CD4-positive, alpha-beta T cell treated with Interleukin-15 for 1 hour (primary cell): ENCODE data around the gene SENP3.

Experiments
- DNase-seq: peaks from one replicate; pipeline ENCODE4 v3.0.0-alpha.2; 2020

Gene SENP3

DNA sequence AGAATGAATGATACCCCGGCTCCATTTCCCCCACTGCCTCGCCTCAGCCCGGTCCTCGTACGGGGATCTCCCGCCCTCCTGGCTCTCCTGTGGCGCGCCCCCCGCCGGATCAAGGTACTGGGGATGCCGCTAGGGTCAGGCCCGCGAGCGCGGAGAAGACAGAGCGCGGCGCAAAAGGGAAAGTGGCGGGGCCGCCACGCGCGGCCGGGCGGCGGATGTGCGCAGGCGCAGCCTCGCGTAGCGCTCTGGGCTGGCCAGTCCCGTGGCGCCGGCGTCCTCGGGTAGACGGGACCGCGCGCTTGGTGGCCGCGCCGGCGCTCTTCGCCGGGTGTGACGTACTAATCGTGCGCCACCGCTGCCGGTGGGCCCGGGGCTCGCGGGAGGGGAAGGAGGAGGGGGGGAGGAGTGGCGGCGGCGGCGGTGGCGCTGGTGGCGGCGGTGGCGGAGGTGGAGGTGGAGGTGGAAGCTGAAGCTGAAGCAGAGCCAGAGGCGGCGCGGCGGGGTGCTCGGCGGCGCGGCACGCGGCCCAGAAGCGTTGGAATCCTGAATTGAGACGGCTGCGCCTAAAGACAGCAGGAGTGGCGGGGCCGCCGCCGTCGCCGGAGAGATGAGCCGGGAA lies at the start of gene SENP3:
Gene SENP3 (plus strand): TSS at position 331 of the 619 bp plus-strand sequence. CDS start 1,158 bp downstream, outside the sequence.
- peak; percentile 93 for DNase-seq

DNA sequence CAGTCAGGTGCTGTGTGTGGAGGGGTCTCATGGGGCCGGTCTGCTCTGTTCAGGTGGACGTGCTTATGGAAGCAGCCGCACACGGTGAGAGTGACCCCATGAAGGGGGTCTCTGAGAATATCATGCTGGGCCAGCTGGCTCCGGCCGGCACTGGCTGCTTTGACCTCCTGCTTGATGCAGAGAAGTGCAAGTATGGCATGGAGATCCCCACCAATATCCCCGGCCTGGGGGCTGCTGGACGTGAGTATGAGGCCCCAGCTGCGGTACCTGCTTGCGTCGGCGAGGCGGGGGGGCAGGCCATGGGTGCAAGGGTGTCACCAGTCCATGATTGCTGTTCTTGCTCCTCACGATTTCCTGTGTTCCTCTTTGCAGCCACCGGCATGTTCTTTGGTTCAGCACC lies 49.6 kb upstream of the SENP3 start:
- no peak for DNase-seq

DNA sequence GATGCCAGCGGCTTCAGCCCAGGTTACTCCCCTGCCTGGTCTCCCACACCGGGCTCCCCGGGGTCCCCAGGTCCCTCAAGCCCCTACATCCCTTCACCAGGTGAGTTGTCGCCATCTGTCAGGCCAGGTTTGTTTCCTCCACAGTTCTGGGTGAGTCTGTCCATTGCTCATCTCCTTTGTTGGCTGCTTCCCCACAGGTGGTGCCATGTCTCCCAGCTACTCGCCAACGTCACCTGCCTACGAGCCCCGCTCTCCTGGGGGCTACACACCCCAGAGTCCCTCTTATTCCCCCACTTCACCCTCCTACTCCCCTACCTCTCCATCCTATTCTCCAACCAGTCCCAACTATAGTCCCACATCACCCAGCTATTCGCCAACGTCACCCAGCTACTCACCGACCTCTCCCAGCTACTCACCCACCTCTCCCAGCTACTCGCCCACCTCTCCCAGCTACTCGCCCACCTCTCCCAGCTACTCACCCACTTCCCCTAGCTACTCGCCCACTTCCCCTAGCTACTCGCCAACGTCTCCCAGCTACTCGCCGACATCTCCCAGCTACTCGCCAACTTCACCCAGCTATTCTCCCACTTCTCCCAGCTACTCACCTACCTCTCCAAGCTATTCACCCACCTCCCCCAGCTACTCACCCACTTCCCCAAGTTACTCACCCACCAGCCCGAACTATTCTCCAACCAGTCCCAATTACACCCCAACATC lies 48.7 kb upstream of the SENP3 start:
- DNase-seq = no peak

DNA sequence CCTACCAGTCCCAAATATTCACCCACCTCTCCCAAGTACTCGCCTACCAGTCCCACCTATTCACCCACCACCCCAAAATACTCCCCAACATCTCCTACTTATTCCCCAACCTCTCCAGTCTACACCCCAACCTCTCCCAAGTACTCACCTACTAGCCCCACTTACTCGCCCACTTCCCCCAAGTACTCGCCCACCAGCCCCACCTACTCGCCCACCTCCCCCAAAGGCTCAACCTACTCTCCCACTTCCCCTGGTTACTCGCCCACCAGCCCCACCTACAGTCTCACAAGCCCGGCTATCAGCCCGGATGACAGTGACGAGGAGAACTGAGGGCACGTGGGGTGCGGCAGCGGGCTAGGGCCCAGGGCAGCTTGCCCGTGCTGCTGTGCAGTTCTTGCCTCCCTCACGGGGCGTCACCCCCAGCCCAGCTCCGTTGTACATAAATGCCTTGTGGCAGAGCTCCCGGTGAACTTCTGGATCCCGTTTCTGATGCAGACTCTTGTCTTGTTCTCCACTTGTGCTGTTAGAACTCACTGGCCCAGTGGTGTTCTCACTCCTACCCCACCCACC lies 47.8 kb upstream of the SENP3 start:
- DNase-seq = no peak

DNA sequence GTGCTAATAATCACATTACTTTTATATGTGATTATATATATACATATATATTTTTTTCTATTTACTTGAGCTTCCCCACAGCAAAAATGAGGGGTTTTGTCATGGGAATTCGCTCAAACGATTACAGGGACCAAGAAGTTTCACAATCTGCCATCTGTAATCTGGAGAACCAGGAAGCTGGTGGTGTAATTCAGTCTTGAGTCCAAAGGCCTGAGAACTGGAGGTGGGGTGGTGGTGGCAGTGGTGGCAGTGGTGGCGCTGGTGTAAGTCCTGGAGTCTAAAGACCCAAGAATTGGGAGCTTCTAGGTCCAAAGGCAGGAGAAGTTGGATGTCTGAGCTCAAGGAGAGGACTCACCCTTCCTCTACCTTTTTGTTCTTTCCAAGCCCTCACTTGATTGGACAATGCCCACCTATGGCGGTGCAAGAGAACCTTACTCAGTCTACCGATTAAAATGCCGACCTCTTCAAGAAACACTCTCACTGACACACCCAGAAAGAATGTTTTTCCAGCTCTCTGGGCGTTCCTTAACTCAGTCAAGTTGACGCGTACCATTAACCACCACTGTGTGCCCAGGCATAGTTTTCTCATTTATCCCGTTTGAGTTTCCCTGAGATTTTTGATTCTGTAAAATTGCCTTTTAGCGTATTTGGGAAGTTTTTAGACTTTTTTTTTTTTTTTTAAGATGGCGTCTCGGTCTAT lies 45.7 kb upstream of the SENP3 start:
- DNase-seq = no peak

DNA sequence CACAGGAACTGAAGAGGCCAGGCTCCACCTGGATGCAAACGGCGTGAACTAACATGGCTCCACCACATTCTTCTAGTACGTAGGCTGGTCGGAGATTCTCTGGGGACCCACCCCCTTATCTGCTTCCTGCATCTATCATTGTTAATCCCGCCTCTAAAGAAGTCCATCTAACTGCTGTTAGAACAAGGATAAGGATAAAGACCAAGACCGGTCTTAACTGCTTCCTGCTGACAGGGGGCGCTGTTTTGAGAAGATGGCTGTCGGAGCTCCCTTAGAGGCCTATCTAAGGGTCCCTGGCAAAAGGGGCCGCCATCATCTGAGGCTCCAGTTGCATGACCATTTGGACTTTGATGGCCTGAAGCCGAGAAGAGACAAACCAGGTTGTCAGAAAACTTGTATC lies 38.7 kb upstream of the SENP3 start:
- DNase-seq = peak; percentile 47

DNA sequence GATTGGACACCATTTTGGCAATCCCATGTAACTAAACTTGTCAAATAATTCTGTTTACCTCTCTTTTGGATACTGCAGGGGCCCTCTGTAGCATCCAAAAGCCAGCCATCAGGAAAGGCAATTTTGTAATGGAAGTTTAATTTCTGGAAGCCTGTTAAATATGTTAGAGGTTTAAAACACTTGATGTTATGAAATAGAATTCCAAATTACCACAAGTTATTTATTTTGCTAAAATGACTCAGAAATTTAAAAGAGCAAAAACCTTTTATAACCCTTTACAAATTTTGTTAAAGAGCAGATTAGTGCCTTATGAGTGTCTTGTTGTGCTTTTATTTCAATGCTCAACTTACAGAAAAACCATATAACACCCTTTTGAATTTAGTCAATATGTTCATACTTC lies 32.9 kb upstream of the SENP3 start:
- no peak for DNase-seq

DNA sequence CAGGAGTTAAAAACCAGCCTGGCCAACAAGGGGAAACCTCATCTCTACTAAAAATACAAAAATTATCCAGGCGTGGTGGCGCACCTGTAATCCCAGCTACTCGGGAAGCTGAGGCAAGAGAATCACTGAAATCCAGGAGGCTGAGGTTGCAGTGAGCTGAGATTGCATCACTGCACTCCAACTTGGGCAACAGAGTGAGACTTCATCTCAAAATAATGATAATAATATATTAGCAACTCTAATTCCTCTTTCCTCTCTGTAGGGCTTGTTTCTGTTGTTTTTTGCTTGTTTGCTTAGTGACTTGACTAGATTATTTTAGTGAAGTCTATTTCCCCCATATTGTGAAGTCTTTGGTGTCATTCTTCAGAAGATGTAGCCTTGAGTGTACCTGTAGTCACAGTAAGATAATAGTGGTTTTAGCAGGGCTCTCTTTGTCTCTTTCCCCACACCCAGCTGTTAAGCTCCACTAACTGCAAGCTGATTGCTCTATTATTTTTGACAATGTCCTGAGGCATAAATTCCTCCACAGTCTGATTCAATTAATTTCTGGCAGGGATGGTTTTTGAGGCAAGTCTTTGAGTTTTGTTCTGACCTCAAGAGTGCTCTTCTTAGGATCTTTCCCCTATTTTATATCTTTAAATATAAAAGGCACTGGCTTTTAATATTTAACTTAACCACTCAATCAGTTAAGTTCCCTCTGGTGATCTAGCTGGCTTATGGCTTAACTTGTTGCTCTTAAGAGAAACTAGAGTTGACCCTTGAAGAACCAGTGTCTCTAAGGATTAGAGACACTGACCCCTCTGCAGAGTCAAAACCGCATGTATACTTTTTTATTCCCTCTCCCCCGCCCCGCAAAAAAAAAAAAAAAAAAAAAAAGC lies 31.5 kb upstream of the SENP3 start:
- no peak for DNase-seq

DNA sequence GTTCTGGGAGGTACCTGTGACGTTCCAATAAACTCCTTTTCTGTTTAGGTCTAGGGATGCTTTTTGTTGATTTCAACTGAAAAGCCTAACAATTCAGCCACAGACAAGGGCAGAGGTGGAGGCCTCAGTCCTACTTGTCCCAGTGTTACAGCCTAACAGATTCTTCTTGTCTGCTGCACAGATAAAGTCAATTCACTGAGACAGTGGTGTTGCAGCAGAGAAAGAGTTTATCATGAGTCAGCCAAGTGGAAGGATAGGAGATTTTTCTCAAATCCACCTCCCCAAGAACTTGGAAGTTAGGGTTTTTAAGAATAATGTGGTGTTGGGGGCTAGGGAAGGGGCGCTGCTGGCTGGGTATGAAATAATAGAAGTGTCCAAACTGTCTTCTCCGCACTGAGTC lies 23.7 kb upstream of the SENP3 start:
- DNase-seq = no peak

DNA sequence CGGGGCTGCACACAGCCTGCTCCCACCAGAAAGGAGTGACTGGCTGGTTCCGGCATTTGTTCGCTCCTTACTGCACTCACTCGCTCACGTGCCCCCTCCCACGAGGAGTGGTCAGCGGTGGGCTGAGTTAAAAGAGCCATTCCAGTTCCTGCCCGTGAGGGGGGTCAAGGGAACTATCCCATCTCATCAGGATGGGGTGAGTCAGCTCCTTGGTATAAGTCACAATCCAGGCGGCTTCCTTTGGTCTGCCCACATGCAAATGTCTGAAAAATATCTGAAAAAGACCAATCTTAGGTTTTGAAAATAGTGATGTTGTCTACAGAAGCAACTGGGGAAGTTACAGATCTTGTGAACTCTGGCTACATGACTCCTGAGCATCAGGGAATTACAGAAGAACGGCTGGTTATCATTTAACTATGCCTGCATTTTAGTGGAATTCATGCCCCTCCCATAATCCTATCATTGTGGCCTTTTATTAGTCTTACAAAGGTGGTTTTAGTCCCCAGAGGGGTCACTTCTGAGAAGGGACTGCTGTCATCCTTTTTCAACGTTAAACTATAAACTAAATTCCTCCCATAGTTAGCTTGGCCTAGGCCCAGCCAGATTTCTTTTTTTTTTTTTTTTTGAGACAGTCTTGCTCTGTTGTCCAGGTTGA lies 22.7 kb upstream of the SENP3 start:
- no peak for DNase-seq

DNA sequence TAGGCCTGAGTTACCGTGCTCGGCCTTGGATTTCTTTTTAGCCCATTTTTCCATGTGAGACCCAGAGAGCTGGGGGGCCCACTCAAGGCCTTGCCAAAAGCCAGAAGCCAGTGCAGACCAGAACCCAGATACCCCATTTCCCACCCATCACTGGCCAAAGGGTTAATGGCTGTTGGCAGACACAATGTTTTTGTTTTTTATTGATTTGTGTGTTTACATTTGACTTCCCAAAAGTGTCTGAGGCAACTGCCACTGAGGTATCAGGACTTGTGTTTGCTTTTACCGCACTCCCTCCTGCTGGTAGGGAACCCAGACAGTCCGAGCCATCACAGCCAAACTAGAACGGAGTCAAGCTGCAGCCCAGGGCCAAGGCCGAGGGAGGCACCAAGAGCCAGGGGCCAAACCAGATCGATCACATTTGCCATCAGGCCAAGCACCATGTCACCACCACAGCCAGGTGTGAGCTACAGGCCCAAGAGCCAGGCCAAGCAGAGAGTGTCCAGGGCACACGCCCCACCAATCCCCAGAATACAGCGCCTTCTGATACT lies 20.6 kb upstream of the SENP3 start:
- no peak for DNase-seq

DNA sequence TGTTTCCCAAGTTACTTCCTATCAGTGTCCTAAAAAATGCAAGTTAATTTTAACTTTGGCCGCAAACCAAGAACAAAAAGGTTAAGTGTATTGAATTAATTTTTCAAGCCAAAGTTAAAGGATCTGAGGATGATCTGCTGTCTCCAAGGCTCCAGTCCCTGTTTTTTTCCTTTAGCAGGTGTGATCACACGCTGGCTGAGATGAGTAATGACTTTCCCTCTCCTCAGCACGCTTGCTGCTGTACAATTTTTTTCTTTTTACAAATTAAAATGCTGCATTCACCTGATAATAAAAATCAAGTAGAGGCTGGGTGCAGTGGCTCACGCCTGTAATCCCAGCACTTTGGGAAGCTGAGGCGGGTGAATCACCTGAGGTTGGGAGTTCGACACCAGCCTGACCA lies 16.8 kb upstream of the SENP3 start:
- no peak for DNase-seq

DNA sequence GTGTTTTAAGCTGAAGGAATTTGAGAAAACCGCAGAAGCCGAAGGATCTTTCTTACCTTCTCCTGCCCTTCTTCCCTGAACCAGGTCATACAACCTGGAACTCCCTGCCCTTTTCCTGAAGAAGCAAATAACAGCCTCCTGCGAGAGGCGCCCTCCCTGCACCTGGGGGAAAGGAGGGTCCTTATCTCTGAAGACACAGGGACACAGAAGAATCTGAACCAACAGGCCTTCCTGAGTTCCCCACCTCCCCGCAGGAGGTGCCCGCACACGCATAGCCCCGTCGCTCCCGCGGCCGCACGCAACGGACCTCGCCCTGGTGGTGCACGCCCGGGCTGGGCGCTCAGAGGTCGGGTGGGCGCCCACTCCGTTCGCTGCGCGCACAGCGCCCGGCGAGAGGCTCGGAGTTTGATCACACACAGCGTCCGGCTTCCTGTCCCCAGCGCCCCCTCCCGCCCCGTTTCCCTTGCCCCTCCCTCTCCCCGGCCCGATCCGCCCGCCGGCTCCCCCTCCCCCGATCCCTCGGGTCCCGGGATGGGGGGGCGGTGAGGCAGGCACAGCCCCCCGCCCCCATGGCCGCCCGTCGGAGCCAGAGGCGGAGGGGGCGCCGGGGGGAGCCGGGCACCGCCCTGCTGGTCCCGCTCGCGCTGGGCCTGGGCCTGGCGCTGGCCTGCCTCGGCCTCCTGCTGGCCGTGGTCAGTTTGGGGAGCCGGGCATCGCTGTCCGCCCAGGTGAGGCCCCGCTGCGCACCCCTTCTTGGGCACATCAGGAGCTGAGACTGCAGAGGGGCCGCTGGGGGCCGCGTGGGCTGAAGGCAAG lies 12.9 kb upstream of the SENP3 start, which contains the start of gene TNFSF12:
Gene TNFSF12 (plus strand): TSS at position 474 of the 816 bp plus-strand sequence. CDS start 96 bp downstream, at position 570.
- peak; percentile 32 for DNase-seq

DNA sequence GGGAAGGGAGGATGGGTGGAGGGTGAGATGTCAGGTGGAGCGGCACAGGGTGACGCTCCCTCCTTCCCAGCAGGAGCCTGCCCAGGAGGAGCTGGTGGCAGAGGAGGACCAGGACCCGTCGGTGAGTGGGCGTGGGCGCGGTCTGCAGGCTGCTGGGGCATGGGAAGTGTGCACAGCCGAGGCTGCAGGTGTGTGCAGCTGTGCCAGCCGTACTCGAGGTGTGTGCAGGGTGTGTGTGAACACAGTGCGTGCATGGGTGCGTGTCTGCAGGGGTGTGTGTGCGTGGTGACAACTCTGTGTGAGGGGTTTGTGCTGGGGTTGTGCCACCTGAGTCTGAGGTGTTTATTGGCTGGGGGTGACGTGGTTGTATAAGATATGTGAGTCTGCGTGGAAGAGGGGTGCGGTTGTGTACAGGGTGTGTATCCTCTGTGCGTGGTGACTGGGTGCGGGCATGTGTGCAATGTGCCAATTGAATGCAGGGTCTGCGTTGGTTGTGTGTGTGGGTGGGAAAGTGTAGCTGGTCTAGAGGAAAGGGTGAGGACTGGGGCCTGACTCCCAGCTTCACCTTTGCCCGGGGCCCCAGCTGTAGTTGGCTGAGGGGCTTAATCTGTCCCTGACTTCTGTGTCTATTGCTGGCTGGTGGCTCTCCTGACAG lies 12.2 kb upstream of the SENP3 start:
- peak; percentile 48 for DNase-seq

DNA sequence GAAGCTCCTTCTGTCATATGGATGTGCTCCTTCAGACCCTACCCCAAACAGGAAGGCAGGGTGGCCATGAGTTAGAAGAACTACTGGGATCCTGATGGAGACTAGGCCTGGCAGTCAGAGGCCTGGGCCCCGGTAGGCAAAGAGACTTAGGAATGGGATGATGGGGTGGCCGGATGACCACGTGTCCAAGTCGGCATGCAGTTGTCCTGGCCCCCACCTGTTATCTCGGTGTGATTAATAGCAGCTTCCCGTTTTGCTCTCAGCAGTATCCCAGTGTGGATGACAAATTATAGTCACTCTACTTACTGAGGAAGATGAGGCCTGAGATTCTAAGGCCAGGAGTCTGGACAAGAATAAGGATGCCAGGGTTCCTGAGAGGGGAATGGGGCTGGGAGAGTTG lies 11.4 kb upstream of the SENP3 start:
- DNase-seq = no peak

DNA sequence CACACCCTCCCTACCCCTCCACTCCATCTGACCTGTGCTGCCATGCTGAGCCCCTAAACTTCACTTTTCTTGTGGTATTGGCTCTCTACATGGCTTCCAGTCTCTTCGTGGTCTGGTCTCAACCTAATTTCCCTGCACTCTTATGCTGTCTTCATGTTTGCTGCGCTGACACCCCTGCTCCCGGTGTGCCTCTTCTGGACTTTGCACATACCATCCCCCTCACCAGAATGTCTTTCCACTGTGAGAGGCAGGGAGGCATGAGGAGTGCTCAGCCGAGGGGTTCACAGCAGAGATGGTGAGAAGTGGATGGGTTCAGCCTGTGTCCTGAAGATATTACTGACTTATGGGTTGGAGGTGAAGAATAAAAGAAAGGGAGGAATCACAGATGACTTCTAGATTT lies 10.3 kb upstream of the SENP3 start:
- no peak for DNase-seq

DNA sequence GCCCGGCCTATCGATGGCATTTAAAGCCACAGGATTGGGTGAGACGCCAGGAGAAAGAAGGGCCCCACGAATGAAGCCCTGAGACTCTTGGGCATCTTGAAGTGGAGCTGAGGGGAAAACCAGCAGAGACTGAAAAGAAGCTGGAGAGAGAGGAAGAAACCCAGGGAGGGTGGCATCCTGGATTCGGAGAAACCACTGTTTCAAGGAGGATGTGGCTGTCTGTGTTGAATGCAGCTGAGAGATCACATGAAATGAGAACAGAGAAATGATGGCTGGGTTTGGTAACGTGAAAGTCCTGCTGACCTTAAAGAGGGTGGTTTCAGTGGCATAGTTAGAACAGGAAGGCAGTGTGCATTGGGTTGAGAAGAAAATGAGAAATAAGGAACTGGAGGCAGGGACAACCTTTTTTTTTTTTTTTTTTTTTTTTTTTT lies 9.1 kb upstream of the SENP3 start:
- DNase-seq = peak; percentile 59

DNA sequence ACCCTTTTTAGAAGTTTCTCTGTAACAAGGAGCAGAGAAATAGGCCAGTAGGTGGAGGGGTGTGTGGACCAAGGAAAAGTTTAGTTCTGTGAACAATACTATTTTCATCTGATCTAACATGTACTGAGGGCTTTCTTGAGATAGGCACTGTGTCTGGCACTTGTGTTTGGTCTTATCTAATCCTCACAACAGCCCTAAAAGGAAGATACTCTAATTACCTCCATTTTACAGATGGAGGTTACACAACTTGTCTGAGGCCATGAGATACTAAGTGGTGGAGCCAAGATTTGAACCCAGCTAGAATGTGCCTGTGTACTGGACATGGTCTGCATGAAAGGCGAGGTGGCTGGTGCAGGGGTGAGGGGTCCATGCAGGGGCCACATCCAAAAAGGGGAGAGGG lies 8.4 kb upstream of the SENP3 start:
- DNase-seq = no peak

DNA sequence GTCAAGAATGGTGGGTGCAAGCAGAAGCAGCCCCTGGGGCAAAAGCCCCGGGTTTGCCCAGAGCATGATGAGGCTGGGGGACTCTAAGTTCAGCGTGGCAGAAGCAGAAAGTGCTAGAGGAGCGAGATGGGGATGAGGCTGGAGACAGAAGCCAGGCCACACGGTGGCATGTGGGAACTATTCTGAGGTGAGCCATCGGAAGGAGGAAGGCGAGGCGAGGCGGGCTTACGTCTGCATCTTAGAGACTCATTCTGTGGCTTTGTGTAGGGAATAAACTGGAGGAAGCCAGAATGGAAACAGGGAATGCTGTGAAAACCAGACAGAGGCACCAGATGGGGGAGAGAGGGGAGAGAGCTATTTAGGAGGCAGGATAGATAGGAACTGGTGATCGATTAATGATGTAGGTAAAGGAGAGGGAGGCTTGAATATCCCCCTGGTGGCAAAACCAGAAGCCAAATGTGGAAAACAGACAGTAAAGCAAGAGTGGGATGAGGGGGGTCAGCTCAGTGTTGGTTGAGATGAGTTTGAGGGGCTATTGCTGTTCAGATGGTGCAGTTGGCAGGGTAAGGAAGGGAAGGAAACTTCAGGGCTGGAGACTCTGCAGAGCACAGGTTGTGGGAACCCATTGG lies 6.3 kb upstream of the SENP3 start:
- DNase-seq = no peak

DNA sequence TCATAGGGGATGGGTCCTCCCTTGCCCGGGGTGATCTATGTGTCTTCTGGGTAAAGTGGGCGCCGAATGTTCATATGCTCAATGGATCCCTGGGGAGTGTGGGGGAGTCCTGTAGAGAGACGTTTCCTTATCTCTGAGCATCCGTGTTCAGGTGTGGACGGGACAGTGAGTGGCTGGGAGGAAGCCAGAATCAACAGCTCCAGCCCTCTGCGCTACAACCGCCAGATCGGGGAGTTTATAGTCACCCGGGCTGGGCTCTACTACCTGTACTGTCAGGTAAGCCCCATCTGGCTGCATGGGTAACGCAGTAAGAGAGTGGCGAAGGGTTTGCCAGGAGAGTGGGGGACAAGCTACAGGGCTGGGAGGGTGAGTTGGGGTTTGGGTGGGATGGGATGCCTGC lies 5.1 kb upstream of the SENP3 start:
- DNase-seq = no peak
